ENCODE results near the gene CAPN15.

DNA sequence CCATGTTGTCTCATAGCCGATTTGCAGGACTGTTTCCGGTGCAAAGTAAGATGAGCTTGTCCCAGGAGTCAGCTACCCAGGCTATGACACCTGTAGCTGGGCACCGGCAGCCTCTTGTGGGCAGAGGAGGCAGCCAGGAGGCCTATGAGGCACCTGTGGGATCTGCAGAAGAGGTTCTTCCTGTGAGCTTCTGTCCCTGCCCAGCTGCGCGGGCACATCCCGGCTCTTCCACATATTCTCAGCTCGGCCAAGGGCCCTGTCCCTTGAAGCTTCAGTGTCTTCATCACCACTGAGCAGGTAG is 21.3 kb upstream of the CAPN15 start:
- TF ChIP-seq, protein P1, sequence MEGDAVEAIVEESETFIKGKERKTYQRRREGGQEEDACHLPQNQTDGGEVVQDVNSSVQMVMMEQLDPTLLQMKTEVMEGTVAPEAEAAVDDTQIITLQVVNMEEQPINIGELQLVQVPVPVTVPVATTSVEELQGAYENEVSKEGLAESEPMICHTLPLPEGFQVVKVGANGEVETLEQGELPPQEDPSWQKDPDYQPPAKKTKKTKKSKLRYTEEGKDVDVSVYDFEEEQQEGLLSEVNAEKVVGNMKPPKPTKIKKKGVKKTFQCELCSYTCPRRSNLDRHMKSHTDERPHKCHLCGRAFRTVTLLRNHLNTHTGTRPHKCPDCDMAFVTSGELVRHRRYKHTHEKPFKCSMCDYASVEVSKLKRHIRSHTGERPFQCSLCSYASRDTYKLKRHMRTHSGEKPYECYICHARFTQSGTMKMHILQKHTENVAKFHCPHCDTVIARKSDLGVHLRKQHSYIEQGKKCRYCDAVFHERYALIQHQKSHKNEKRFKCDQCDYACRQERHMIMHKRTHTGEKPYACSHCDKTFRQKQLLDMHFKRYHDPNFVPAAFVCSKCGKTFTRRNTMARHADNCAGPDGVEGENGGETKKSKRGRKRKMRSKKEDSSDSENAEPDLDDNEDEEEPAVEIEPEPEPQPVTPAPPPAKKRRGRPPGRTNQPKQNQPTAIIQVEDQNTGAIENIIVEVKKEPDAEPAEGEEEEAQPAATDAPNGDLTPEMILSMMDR (IDR thresholded peaks at IDR 0.05) = no peak
- no peak for TF ChIP-seq POLR2A (IDR thresholded peaks at IDR 0.05)

All from right lobe of liver (tissue), 4 donors.